GM23338 (cell line): ENCODE results near the gene PDE6H. TPM values are rescaled to one million over a fixed set of nuclear protein-coding genes. Genes with fewer than 3 reads are reported as not detected.

ENCODE experiments used
- ATAC-seq: fragments of 200-7000 bp; cut with Tn5 transposase; 3 replicates; pipeline ENCODE4 v1.9.1; 2020
- DNase-seq: peaks from one replicate; pipeline ENCODE4 v3.0.0-alpha.2; 2015; ENCODE audit warnings: low spot score
- H2AFZ ChIP-seq: fragments of 200-600 bp; sonication (generic); 2 replicates; pipeline ENCODE4 v1.8.0; 2016; ENCODE audit warnings: antibody characterized with exemption, mild to moderate bottlenecking, moderate library complexity
- H3F3A ChIP-seq: fragments of 200-600 bp; sonication (generic); replicated peaks from 2 replicates; pipeline ENCODE4 v1.8.0; 2017; ENCODE audit warnings: antibody characterized with exemption, mixed run types, low read depth
- H3K27ac ChIP-seq: fragments of 200-600 bp; sonication (generic); 2 replicates; pipeline ENCODE4 v1.6.1; 2016; ENCODE audit warnings: low read depth
- H3K27me3 ChIP-seq: fragments of 200-600 bp; sonication (generic); 2 replicates; pipeline ENCODE4 v1.8.0; 2016; ENCODE audit warnings: mild to moderate bottlenecking, mixed run types, moderate library complexity; ENCODE audit not compliant: insufficient read depth
- H3K36me3 ChIP-seq: fragments of 200-600 bp; sonication (generic); 2 replicates; pipeline ENCODE4 v1.8.0; 2016; ENCODE audit warnings: mild to moderate bottlenecking; ENCODE audit not compliant: insufficient read depth
- H3K4me1 ChIP-seq: fragments of 200-600 bp; sonication (generic); 2 replicates; pipeline ENCODE4 v1.8.0; 2016; ENCODE audit warnings: mild to moderate bottlenecking, moderate library complexity; ENCODE audit not compliant: insufficient read depth
- H3K4me2 ChIP-seq: fragments of 200-600 bp; sonication (generic); 2 replicates; pipeline ENCODE4 v1.7.1; 2017; ENCODE audit warnings: mixed run types
- H3K4me3 ChIP-seq: fragments of 200-600 bp; sonication (generic); 2 replicates; pipeline ENCODE4 v1.6.1; 2016; ENCODE audit warnings: mixed run types
- H3K79me2 ChIP-seq: fragments of 200-600 bp; sonication (generic); replicated peaks from 2 replicates; pipeline ENCODE4 v1.8.0; 2017; ENCODE audit warnings: mild to moderate bottlenecking; ENCODE audit not compliant: insufficient read depth
- H3K9me2 ChIP-seq: fragments of 200-600 bp; sonication (generic); 2 replicates; pipeline ENCODE4 v1.8.0; 2017; ENCODE audit not compliant: insufficient read depth
- H4K20me1 ChIP-seq: fragments of 200-600 bp; sonication (generic); replicated peaks from 2 replicates; pipeline ENCODE4 v1.8.0; 2017; ENCODE audit warnings: mild to moderate bottlenecking; ENCODE audit not compliant: insufficient read depth
- H3K27ac Mint-ChIP-seq: 2 replicates; pipeline ENCODE4 v1.8.0; 2020; ENCODE audit warnings: inconsistent platforms, mild to moderate bottlenecking, moderate library complexity, mixed read lengths
- H3K27me3 Mint-ChIP-seq: 3 replicates; pipeline ENCODE4 v1.8.0; 2022; ENCODE audit warnings: low read depth, mild to moderate bottlenecking, moderate library complexity, mixed read lengths, inconsistent platforms; ENCODE audit not compliant: insufficient read depth, poor library complexity
- H3K36me3 Mint-ChIP-seq: 3 replicates; pipeline ENCODE4 v1.8.0; 2021; ENCODE audit warnings: low read depth, mild to moderate bottlenecking, inconsistent platforms, moderate library complexity, mixed read lengths
- H3K4me1 Mint-ChIP-seq: 3 replicates; pipeline ENCODE4 v1.8.0; 2020; ENCODE audit warnings: mild to moderate bottlenecking, inconsistent platforms, mixed read lengths
- H3K4me3 Mint-ChIP-seq: 3 replicates; pipeline ENCODE4 v1.8.0; 2021; ENCODE audit warnings: moderate library complexity, mild to moderate bottlenecking, inconsistent platforms, mixed read lengths
- H3K9me3 Mint-ChIP-seq: 3 replicates; pipeline ENCODE4 v1.8.0; 2020; ENCODE audit warnings: moderate library complexity, mild to moderate bottlenecking, inconsistent platforms, mixed read lengths
- CREB1 ChIP-seq: fragments of 250-450 bp; sonication (Bioruptor Pico); IDR thresholded peaks from 2 replicates; pipeline ENCODE4 v1.5.0; 2020; ENCODE audit warnings: low read depth, mild to moderate bottlenecking, moderate library complexity
- EZH2 ChIP-seq: fragments of 200-600 bp; sonication (generic); IDR thresholded peaks from one replicate; pipeline ENCODE4 v1.8.0; 2017; ENCODE audit warnings: antibody characterized with exemption, mild to moderate bottlenecking, low read depth; ENCODE audit not compliant: unreplicated experiment
- EZH2phosphoT487 ChIP-seq: fragments of 200-600 bp; sonication (generic); IDR thresholded peaks from one replicate; pipeline ENCODE4 v1.8.1; 2018; ENCODE audit warnings: antibody characterized with exemption; ENCODE audit not compliant: unreplicated experiment
- JUNB ChIP-seq: IDR thresholded peaks from one replicate; pipeline ENCODE4 v1.6.1; 2016; ENCODE audit warnings: antibody characterized with exemption; ENCODE audit not compliant: unreplicated experiment
- NANOG ChIP-seq: IDR thresholded peaks from 2 replicates; pipeline ENCODE4 v1.6.1; 2016; ENCODE audit warnings: antibody characterized with exemption, borderline replicate concordance
- POLR2AphosphoS5 ChIP-seq: IDR thresholded peaks from 2 replicates; pipeline ENCODE4 v1.6.1; 2016; ENCODE audit warnings: antibody characterized with exemption, low read depth
- STAT1 ChIP-seq: IDR thresholded peaks from one replicate; pipeline ENCODE4 v1.6.1; 2016; ENCODE audit warnings: antibody characterized with exemption; ENCODE audit not compliant: unreplicated experiment
- ZNF114 ChIP-seq: fragments of 250-450 bp; sonication (Bioruptor Pico); IDR thresholded peaks from 2 replicates; pipeline ENCODE4 v1.5.0; 2020; ENCODE audit warnings: mild to moderate bottlenecking, moderate library complexity
- ZNF331 ChIP-seq: fragments of 250-450 bp; sonication (Bioruptor Pico); IDR thresholded peaks from 2 replicates; pipeline ENCODE4 v1.5.0; 2020; ENCODE audit warnings: low read depth, mild to moderate bottlenecking, moderate library complexity
- ZNF462 ChIP-seq: fragments of 250-450 bp; sonication (Bioruptor Pico); IDR thresholded peaks from 2 replicates; pipeline ENCODE4 v1.5.0; 2020; ENCODE audit warnings: mild to moderate bottlenecking, moderate library complexity
- polyA plus RNA-seq: library from polyadenylated mRNA; unstranded; fragments of >200 nt; fragmentation: Nextera tagmentation; extraction: Ambion mirVana; gene quantifications from 2 replicates; pipeline ENCODE4 v1.2.1, GENCODE V29; 2016
- total RNA-seq: library from RNA; depleted of rRNA; stranded (reverse); fragments of >200 nt; shearing (Covaris generic); gene quantifications from 2 replicates; pipeline ENCODE4 v1.2.3, GENCODE V29; 2014
- TF ChIP-seq, protein P1 (sequence below), 2 experiments: fragments of 200-600 bp in 1 of 2; sonication (generic) in 1 of 2; conservative IDR thresholded peaks; 2 replicates each; pipeline versions ENCODE4 v1.5.1 to v1.6.1; 2016 to 2017; ENCODE audit warnings: antibody characterized with exemption in 2 of 2, low read depth in 2 of 2, mild to moderate bottlenecking in 2 of 2, moderate library complexity in 1 of 2
- TF ChIP-seq, protein P2 (sequence below): IDR thresholded peaks from 2 replicates; pipeline ENCODE4 v1.6.1; 2016; ENCODE audit warnings: antibody characterized with exemption
- TF ChIP-seq, protein P3 (sequence below): IDR thresholded peaks from one replicate; pipeline ENCODE4 v1.6.1; 2018; ENCODE audit warnings: antibody characterized with exemption; ENCODE audit not compliant: unreplicated experiment

PDE6H gene
- total and polyA plus RNA-seq, 2 experiments from 2014 or later, result not detected

DNA sequence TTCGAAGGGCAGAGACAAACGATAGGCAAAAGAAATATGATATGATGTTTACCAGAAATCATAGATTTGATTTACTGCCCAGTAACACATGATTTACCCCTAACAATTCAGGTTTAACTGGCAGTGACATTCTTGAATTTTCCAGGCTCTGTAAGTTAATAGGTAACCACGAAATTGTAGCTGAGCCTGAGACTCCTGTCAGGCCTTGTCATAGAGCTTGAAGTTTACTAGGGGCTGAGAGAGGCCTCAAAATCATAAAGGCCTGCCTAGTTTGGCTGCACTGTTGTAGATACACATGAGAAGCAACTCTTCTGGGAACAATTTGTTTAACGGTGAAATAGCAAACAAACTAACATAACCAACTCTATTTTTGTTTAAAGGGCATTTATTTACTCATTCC, 37.8 kb upstream of the PDE6H start:
- no peaks in the 10 kb centered on the region for H3K9me3 Mint-ChIP-seq

More for the DNA sequence above, 37.8 kb upstream of the PDE6H start:
- Histone ChIP-seq H3K79me2 (no peaks in the 10 kb centered on the region), H3K9me2 (no peaks in the 10 kb centered on the region), H3K4me1 (no peaks in the 10 kb centered on the region), H2AFZ (no peak overlapping the region), H3F3A (no peaks in the 10 kb centered on the region), H3K4me3 (no peak overlapping the region), H4K20me1 (no peaks in the 10 kb centered on the region), H3K4me2 (no peak overlapping the region), H3K27me3 (no peaks in the 10 kb centered on the region), H3K27ac (no peak overlapping the region), H3K36me3 (no peaks in the 10 kb centered on the region)
- no peak for TF ChIP-seq ZNF331 (CRISPR knock-in tag)
- TF ChIP-seq, protein P1, sequence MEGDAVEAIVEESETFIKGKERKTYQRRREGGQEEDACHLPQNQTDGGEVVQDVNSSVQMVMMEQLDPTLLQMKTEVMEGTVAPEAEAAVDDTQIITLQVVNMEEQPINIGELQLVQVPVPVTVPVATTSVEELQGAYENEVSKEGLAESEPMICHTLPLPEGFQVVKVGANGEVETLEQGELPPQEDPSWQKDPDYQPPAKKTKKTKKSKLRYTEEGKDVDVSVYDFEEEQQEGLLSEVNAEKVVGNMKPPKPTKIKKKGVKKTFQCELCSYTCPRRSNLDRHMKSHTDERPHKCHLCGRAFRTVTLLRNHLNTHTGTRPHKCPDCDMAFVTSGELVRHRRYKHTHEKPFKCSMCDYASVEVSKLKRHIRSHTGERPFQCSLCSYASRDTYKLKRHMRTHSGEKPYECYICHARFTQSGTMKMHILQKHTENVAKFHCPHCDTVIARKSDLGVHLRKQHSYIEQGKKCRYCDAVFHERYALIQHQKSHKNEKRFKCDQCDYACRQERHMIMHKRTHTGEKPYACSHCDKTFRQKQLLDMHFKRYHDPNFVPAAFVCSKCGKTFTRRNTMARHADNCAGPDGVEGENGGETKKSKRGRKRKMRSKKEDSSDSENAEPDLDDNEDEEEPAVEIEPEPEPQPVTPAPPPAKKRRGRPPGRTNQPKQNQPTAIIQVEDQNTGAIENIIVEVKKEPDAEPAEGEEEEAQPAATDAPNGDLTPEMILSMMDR (conservative IDR thresholded peaks at IDR 0.05; ENCODE audit: low read depth in 2 of 2), result no peak
- no peak for TF ChIP-seq ZNF114 (CRISPR knock-in tag)
- no peak for TF ChIP-seq NANOG
- TF ChIP-seq STAT1, result no peak
- TF ChIP-seq JUNB, result no peak
- TF ChIP-seq, protein P2, sequence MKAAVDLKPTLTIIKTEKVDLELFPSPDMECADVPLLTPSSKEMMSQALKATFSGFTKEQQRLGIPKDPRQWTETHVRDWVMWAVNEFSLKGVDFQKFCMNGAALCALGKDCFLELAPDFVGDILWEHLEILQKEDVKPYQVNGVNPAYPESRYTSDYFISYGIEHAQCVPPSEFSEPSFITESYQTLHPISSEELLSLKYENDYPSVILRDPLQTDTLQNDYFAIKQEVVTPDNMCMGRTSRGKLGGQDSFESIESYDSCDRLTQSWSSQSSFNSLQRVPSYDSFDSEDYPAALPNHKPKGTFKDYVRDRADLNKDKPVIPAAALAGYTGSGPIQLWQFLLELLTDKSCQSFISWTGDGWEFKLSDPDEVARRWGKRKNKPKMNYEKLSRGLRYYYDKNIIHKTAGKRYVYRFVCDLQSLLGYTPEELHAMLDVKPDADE, result no peak
- no peak for TF ChIP-seq ZNF462 (CRISPR knock-in tag)
- TF ChIP-seq, protein P3, sequence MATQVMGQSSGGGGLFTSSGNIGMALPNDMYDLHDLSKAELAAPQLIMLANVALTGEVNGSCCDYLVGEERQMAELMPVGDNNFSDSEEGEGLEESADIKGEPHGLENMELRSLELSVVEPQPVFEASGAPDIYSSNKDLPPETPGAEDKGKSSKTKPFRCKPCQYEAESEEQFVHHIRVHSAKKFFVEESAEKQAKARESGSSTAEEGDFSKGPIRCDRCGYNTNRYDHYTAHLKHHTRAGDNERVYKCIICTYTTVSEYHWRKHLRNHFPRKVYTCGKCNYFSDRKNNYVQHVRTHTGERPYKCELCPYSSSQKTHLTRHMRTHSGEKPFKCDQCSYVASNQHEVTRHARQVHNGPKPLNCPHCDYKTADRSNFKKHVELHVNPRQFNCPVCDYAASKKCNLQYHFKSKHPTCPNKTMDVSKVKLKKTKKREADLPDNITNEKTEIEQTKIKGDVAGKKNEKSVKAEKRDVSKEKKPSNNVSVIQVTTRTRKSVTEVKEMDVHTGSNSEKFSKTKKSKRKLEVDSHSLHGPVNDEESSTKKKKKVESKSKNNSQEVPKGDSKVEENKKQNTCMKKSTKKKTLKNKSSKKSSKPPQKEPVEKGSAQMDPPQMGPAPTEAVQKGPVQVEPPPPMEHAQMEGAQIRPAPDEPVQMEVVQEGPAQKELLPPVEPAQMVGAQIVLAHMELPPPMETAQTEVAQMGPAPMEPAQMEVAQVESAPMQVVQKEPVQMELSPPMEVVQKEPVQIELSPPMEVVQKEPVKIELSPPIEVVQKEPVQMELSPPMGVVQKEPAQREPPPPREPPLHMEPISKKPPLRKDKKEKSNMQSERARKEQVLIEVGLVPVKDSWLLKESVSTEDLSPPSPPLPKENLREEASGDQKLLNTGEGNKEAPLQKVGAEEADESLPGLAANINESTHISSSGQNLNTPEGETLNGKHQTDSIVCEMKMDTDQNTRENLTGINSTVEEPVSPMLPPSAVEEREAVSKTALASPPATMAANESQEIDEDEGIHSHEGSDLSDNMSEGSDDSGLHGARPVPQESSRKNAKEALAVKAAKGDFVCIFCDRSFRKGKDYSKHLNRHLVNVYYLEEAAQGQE, result no peak
- TF ChIP-seq EZH2phosphoT487, result no peak
- no peak for TF ChIP-seq EZH2
- TF ChIP-seq CREB1 (CRISPR knock-in tag), result no peak
- no peak for TF ChIP-seq POLR2AphosphoS5
- ATAC-seq (no peak), DNase-seq (no peak)
- H3K27ac Mint-ChIP-seq, result no peak overlapping the region
- H3K4me1 Mint-ChIP-seq, result peaks cover 3% of the 10 kb centered on the region; the same call in 1 of the 3 replicates
- H3K27me3 Mint-ChIP-seq, result peaks cover 3% of the 10 kb centered on the region
- no peak overlapping the region for H3K4me3 Mint-ChIP-seq
- no peaks in the 10 kb centered on the region for H3K36me3 Mint-ChIP-seq
